Eye (tissue), 1 donor: ENCODE measurements around the gene NR6A1.

Source experiments
- DNase-seq: peaks from one replicate; pipeline ENCODE4 v3.0.0-alpha.2; 2015

NR6A1 gene

GRCh38 chr9:124795881-124796431 is 24.8 kb upstream of the NR6A1 start:
- no peak for DNase-seq

- DNase-seq: no peak
Measured at GRCh38 chr9:124794902-124795491, 23.9 kb upstream of the NR6A1 start.

GRCh38 chr9:124793015-124793541 is 22.0 kb upstream of the NR6A1 start:
- DNase-seq: no peak

DNA sequence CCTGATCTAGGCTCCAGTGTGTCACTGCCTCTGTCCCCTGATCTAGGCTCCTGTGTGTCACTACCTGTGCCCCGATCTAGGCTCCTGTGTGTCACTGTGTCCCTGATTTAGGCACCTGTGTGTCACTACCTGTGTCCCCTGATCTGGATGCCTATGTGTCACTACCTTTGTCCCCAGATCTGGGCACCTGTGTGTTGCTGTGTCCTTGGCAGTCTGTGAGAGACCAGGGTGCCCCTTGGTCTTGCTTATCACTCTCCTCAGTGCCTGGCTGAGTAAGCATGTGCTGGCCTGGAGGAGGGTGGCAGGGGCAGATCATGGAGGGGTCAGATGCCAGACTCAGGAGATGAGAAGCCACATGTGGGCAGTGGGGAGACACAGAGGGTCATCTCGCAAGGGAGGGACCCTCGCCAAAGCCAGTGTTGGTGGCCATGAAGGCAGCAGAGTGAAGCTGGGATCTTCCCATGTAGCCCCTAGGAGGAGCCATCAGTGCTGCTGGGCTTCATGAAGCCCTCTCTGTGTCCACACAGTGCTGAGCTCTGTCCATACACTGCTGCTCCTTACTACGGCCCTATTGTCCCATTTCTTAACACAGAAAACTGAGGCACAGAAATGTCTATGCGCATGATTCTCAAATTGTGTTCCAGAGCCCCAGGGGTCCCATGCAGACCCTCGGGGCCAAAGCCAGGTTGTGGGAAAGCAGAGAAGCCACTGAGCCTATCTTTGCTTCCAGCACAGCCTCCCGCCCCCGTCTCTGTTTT is 21.3 kb upstream of the NR6A1 start:
- DNase-seq: no peak

DNA sequence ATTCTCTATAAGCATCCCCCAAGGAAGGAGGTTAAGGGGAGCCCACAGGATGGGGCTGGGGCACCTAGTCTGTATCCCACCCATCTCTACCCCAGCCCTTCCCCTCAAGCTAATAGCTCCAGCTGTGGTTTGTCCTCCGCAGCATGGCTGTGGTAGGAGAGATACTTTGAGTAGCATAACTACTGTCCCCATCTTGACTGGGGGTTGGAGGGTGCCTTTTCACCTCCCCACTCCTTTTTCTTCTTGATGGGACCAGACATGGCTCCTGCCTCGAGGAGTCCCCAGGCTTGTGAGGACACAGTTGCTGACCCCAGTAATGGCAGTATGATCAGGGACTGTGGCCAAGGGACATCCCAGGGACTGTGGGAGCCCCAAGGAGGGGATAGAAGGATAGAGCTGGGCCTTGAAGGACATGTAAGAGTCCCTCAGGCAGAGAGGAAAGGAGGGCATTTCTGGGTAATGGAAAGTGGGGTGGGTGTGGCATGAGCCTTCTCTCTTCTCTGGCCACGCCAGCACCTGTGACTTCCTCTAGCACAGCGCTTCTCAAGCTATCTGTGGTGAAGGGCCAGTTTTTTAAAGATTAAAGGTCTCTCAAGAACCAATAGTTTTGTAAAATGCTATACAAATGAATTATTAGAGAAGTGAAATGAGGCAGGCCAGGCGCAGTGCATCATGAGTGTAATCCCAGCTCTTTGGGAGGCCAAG is 19.8 kb upstream of the NR6A1 start:
- no peak for DNase-seq

DNA sequence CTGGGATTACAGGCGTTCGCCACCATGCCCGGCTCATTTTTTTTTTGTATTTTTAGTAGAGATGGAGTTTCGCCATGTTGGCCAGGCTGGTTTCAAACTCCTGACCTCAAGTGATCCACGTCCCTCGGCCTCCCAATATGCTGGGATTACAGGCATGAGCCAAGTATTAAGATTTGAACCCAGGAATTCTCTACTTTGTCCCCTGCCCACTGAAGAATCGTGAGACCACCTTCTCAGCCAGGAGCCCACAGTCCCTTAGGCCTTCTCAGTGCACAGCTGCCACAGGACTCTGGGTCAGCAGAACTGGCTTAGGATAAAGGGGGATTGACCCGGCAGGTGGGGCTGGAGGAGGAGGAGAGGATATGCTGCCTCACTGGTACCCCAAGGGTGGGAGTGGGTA is 19.2 kb upstream of the NR6A1 start:
- no peak for DNase-seq

- no peak for DNase-seq
Measured at GRCh38 chr9:124789531-124789930, 18.4 kb upstream of the NR6A1 start.

DNA sequence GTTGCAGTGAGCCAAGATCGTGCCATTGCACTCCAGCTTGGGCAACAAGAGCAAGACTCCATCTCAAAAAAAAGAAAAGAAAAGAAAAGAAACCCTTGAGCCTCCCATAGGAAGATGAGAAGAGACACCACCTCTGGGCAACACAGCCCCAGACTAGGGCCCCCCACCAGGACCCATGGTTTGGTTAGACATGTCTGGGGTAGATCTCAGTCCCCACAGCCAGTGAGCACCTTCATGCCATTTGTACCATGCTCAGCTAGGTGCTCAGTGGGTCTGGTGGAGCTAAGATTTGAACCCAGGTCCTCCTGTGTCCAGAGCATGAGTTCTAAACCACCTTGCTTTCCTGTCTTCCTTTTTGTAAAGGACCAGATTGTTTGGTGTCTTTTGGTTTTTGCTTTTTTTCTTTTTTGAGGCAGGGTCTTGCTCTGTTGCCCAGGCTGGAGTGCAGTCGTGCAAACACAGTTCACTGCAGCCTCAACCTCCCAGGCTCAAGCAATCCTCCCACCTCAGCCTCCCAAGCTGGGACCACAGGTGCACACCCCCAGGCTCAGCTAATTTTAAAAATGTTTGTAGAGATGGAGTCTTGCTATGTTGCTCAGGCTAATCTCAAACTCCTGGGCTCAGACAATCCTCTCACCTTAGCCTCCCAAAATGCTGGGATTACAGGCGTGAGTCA is 17.6 kb upstream of the NR6A1 start:
- DNase-seq: no peak

DNA sequence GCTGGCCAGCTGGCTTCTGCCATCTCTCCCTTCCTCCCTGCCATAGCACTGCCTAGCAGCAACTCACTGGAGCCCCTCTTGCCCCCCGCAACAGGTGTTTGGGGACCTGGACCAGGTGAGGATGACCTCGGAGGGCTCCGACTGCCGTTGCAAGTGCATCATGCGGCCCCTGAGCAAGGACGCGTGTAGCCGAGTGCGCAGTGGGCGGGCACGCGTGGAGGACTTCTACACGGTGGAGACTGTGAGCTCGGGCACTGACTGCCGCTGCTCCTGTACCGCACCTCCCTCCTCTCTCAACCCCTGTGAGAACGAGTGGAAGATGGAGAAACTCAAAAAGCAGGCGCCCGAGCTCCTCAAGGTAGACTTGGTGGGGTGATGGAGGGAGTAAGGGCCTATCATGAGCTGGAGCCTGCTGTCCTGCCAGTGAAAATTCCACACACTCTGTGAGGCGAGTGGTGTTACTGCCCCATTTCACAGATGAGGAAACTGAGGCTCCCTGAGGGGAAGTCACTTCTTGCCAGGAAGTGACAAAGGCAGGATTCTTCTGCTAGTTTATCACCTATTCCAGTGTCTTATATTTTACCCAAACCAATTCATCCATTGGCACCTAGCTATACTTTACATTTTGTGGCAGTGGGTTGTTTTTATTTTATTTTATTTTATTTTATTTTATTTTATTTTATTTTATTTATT is 15.9 kb upstream of the NR6A1 start:
- DNase-seq: no peak

DNA sequence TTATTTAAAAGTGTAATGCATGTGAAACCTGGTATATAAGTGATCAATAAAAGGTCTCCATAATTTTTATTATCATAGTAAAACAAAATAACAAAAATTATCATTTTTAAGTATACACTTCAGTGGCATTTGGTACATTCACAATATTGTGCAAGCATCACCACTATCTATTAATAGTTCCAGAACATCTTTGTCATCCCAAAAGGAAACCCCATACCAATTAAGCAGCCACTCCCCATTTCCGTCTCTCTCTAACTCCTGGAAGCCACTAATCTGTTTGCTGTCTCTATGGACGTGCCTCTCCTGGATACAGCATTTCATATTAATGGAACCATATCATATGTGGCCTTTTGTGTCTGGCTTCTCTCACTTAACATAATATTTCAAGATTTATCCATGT is 13.4 kb upstream of the NR6A1 start:
- no peak for DNase-seq

- no peak for DNase-seq
Measured at GRCh38 chr9:124783830-124784229, 12.7 kb upstream of the NR6A1 start.

- no peak for DNase-seq
Measured at GRCh38 chr9:124782661-124783574, 11.8 kb upstream of the NR6A1 start.

GRCh38 chr9:124781967-124782660 is 11.0 kb upstream of the NR6A1 start:
- no peak for DNase-seq

DNA sequence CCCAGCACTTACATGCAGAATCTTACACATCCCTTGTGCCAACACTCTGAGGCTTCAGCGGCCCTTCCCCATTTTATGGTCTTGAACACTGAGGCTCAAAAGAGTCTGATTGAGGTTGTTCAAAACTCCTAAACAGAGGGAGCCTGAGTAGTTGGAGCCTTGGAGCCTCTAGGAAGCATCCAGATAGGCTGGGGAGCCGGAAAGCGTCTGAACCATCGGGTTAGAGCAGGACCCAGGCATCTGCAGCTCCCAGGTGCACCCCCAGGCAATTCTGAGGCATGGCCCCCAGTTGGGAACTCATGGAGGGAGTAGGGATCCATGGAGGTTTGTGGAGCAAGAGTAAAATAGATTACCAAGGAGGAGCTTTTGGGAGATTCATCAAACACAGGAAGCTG is 9.6 kb upstream of the NR6A1 start:
- DNase-seq: no peak

DNA sequence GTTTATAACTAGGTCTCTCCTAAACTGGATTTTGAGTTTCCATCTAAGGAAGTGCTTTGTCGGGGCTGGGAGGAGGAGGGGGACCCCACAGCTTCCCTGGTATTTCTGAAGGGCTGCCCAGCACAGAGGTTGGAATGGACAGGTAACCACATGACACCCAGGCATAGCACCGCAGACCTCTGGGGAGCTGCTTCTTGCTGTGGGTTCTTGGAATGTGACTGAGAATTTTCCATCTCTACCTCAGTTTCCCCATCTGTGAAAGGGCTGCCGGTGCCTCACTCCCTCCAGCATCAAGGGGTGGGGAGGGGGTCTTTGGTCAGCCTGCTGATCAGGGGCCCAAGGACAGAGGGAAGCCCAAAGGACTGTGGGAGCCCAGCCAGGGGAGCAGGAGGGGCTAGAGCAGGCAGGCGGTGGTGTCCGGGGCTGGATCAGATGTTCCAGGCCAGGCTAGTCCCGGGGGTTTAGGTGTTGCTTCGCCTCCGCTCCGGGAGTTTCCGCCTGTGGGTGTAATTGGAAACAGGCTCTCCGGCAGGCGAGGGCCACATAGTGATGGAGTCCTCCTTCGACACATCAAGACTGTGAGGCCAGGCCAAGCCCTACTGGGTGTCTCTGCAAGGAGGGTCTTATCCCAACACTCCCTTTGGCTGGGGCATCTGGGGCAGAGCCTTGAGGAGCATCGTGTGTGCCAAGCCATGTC is 9.1 kb upstream of the NR6A1 start:
- DNase-seq: no peak

GRCh38 chr9:124779368-124780059 is 8.4 kb upstream of the NR6A1 start:
- DNase-seq: peak; percentile 67

DNA sequence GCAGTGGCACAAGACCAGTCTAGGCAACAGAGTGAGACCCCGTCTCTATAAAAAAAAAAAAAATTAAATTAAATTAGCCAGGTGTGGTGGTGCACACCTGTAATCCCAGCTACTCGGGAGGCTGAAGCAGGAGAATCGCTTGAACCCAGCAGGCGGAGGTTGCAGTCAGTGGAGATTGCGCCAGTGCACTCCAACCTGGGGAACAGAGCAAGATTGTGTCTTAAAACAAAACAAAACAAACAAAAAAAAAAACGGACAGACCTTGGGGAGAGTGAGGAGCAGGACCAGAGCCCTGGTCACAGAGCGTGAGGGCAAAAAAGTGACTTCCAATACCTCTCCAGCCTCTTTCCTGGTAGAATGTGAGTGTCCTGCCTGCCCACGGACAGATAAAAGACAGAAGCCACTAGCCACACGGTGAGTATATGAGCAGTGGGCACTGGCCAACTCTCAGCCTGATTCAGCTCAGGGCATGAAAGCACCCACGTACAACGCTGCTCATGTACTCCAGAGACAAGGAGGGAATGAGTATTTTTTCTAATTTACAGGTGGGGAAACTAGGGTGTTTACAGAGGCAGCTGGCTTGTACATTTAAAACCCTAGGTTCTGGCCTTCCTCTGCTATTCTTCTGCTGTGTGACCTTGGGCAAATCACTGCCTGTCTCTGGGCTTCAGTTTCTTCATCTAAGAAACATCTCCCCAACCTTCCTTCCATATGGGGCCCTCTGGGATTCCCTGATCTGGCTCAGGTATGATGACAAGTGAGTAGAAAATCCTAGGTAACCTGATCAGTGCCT is 7.7 kb upstream of the NR6A1 start:
- no peak for DNase-seq

DNA sequence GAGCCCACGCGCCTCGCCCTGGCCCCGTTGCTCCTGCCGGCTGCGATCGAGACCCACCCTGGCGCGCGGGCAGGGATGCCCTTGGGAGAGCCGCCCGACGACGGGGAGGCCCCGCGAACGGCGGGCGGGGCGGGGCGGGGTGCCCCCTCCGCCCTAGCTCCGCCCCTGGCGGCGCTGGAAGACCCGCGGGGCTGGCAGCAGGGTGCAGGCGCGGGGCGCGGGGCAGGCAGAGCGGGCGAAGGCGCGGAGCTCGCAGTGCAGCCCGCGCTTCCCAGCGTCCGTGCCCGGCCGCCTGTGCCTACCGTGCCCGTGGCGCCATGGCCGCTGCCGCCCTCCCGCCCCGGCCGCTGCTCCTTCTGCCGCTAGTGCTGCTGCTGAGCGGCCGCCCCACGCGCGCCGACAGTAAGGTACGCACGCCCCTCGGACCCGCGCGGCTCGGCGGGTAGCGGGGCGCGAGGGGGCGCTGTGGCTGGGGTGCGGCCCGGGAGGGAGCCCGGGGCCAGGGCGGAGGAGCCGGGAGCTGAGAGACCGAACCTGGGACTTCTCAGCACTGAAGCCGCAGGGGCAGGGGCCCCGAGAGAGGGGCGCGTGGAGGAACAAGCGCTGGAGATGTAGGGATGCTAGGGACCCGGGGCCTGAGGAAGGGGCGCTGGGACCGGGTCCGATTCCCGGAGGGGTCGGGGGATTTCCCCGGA is 6.0 kb upstream of the NR6A1 start, which contains the start of gene OLFML2A:
OLFML2A (plus strand) TSS at position 180 of the 695 bp plus-strand sequence; CDS start at position 318, 138 bp downstream.
- peak; percentile 70 for DNase-seq
